HG02943 (cell line): Measurements from ENCODE around the gene DDIAS.
"Not testable (repeated sequence)": the region's sequence is repeated elsewhere in the genome, so short reads cannot be mapped to it uniquely, and the experiment has no call there.

Experiments
- ATAC-seq: cut with Tn5 transposase; IDR thresholded peaks from one replicate; pipeline ENCODE4 v1.9.1; 2021; ENCODE audit warnings: mild to moderate bottlenecking, low read depth, moderate library complexity; ENCODE audit not compliant: unreplicated experiment

The DDIAS gene

GRCh38 chr11:82901165-82901921, at the start of gene DDIAS:
Gene DDIAS (plus strand): TSS chr11:82901736. CDS start chr11:82914739, 13,003 bp downstream.
- ATAC-seq = peak; percentile 69

GRCh38 chr11:82854242-82854641, 47.3 kb upstream of the DDIAS start:
- no peak for ATAC-seq

- not testable (repeated sequence) for ATAC-seq
Measured at GRCh38 chr11:82854916-82855315, 46.6 kb upstream of the DDIAS start.

- ATAC-seq = no peak
Measured at GRCh38 chr11:82855616-82856015, 45.9 kb upstream of the DDIAS start.

- no peak for ATAC-seq
Measured at GRCh38 chr11:82857145-82857544, 44.4 kb upstream of the DDIAS start.

GRCh38 chr11:82858133-82858532, 43.4 kb upstream of the DDIAS start:
- ATAC-seq = no peak

- no peak for ATAC-seq
Measured at GRCh38 chr11:82858556-82859091, 42.9 kb upstream of the DDIAS start.

- no peak for ATAC-seq
Measured at GRCh38 chr11:82859750-82860149, 41.8 kb upstream of the DDIAS start.

- no peak for ATAC-seq
Measured at GRCh38 chr11:82862379-82862778, 39.2 kb upstream of the DDIAS start.

GRCh38 chr11:82863209-82863608, 38.3 kb upstream of the DDIAS start:
- no peak for ATAC-seq

- no peak for ATAC-seq
Measured at GRCh38 chr11:82864268-82864667, 37.3 kb upstream of the DDIAS start.

GRCh38 chr11:82865841-82866240, 35.7 kb upstream of the DDIAS start:
- ATAC-seq = no peak

GRCh38 chr11:82867495-82868082, 33.9 kb upstream of the DDIAS start:
- ATAC-seq = no peak

- no peak for ATAC-seq
Measured at GRCh38 chr11:82869657-82870056, 31.9 kb upstream of the DDIAS start.

GRCh38 chr11:82871646-82872045, 29.9 kb upstream of the DDIAS start:
- ATAC-seq = no peak

GRCh38 chr11:82872377-82873150, 29.0 kb upstream of the DDIAS start:
- ATAC-seq = no peak

- ATAC-seq = no peak
Measured at GRCh38 chr11:82873919-82874333, 27.6 kb upstream of the DDIAS start.

- ATAC-seq = no peak
Measured at GRCh38 chr11:82874646-82875523, 26.7 kb upstream of the DDIAS start.

GRCh38 chr11:82883853-82884252, 17.7 kb upstream of the DDIAS start:
- ATAC-seq = no peak
